Measurements from ENCODE around the gene ZPLD1. TPM values are rescaled to one million over a fixed set of nuclear protein-coding genes. Genes with fewer than 3 reads are reported as not detected.

ZPLD1 gene
- not detected in 2 replicates for total RNA-seq

GRCh38 chr3:102434715-102435114 is at the start of gene ZPLD1:
ZPLD1 (plus strand) TSS chr3:102435015; CDS start chr3:102438488, 3,473 bp downstream.

